IPS-NIHi11 (cell line): ENCODE measurements around the gene PLA2G4C.

Experiments
- DNase-seq: peaks from one replicate; pipeline ENCODE4 v3.0.0; 2012; ENCODE audit warnings: mixed read lengths, low spot score

PLA2G4C gene, protein sequence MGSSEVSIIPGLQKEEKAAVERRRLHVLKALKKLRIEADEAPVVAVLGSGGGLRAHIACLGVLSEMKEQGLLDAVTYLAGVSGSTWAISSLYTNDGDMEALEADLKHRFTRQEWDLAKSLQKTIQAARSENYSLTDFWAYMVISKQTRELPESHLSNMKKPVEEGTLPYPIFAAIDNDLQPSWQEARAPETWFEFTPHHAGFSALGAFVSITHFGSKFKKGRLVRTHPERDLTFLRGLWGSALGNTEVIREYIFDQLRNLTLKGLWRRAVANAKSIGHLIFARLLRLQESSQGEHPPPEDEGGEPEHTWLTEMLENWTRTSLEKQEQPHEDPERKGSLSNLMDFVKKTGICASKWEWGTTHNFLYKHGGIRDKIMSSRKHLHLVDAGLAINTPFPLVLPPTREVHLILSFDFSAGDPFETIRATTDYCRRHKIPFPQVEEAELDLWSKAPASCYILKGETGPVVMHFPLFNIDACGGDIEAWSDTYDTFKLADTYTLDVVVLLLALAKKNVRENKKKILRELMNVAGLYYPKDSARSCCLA

DNA sequence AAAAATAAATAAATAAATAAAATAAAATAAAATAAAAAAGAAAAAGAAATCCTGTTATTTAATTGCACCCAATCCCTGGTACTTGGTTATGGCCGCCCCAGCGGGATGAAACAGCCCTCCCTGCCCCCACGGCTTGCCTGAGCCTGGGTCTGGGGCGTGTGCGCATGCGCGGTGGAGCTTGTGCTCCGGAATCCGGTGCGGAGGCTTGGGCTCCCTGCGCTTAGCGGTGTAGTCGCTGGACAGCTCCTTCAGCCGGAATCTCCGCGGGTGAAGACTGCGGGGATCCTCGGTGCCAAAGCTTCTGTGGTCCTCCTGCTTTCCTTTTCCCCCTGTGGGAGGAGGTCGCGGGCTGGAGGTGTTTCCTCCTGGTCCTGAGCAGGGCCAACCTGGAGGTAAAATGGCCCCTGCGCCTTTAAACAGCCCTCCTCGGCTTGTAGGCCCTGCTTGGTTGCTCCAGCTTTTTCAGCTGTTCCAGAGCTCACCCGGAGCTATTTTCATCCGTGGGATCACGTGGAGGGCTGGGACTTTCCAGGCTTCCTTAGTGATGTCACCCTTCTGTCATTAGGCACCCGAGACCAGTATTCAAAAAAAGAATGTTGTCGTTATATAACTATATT, at the start of gene PLA2G4C:
PLA2G4C (minus strand) TSS at position 468 of the 617 bp plus-strand sequence. CDS start 4,288 bp downstream, outside the sequence.
- DNase-seq, result peak; percentile 98

- no peak for DNase-seq
Observed at GRCh38 chr19:48158210-48158790, 47.7 kb upstream of the PLA2G4C start.

- DNase-seq, result no peak
Observed at GRCh38 chr19:48154003-48154402, 43.4 kb upstream of the PLA2G4C start.

DNA sequence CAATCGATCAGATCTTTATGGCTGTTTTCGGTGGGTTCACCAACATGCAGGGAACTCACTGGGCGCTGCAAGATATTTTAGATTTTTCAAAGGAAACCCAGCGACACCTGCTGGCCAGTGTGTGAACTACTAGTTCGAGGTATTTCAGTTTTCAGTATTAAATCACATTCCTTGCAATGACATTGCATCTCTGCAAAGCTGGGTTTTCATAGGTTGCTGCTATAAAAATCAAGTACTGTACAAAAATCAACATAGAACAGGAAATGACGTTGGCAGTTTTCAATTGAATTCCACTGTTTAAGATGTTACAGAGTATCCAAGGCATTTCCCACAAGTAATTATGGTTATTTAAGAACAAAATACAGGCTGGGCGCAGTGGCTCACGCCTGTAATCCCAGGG, 41.9 kb upstream of the PLA2G4C start:
- peak; percentile 78 for DNase-seq

DNA sequence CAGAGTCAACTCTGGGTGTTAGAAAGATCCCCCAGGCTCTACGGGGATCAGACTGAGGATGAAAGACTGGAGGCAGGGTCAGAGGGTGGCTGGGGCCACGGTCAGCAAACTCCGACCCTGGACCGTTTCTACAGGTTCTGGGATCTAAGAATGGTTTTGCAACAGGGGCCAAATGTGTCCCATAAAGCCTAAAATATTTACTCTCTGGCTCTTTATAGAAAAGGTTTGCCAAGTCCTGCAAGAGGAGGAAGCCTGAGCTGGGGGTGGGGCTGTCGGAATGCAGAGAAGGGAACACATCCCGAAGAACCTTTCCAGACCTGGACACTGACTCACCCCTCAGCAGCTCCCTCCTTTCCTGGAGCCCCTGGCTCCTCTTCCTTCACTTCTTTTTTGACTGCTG, 38.8 kb upstream of the PLA2G4C start:
- no peak for DNase-seq

- DNase-seq, result no peak
Observed at GRCh38 chr19:48148576-48148975, 38.0 kb upstream of the PLA2G4C start.

DNA sequence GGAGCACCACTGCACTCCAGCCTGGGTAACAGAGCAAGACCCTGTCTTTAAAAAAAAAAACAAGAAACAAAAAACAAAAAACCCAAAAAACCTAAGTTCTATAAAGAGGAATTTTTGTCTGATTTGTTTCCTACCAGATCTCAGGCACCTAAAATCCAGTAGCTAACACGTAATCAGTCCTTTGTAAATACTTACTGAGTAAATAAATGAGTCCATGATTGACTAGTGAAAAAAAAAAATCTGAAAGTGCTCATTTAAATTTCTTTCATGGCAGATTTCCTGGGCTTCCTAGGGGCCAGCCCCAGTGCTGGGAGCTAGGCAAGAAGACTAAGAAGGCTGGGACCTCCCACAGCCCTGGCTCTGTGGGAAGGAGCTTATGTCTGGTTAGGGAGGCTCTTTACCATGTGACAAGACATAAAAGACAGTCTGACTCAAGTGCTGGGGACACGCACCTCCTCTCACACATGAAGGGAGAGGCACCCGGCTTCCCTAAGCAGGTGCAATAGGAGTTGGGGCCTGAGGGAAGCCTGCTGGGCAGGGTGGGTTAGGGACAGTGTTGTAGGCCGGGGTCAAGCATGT, 37.1 kb upstream of the PLA2G4C start:
- no peak for DNase-seq

- no peak for DNase-seq
Observed at GRCh38 chr19:48139053-48139452, 28.4 kb upstream of the PLA2G4C start.

DNA sequence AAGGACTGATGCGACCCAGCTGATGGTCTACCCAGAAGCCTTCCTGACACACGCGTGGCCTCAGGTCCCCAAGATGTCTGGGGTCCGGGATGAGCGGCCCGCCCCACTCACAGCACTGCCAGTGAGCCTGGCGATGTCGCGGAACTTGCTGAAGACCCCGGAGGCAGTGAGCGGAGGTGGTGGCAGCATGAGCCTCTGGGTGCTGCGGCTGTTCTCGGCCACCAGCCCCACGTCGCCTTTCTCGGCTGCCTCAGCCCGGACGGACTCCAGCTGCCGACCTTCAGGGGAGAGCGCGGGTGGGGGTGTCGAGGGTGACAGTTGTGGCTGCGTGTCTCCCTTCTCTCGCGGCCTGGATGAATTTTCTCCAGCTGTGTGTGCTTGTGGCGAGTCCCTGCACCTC, 26.8 kb upstream of the PLA2G4C start:
- no peak for DNase-seq

DNA sequence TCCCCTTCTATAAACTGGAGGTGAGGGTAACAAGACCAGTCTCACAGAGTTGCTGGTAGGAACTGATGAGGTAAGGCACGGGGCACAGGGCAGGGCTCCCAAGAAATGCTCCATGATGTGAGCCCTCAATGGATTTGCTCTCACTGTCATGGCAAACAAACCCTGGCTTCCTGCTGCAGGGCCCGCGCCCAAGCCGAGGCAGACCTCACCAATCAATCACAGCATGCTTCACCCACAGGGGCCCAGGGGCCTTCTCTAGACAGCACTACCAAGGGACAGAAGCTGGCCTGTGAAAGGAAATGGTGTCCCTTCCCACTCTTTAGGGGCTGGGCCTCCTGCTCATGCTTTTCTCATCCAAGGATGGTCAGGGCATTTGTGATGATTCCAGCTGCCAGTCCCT, 25.9 kb upstream of the PLA2G4C start:
- DNase-seq, result no peak

DNA sequence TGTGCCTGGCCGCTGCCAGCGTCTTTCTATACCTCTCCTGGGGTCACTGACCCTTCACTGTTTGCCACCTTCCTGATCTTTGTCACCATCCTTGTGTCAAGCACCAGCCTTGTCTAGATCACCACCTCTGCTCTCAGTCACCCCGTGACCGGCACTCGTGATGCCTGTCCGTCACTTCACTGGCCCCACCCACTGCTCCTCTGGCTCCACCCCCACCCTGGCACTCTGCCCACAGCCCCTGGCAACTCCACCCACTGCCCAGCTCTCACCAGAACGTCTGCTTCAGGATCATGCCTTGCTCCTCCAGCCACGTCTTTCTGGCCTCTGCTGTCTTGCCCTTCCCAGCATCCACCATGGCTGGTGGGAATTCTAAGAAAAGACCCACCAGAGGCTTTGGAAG, 24.8 kb upstream of the PLA2G4C start:
- DNase-seq, result peak; percentile 72

DNA sequence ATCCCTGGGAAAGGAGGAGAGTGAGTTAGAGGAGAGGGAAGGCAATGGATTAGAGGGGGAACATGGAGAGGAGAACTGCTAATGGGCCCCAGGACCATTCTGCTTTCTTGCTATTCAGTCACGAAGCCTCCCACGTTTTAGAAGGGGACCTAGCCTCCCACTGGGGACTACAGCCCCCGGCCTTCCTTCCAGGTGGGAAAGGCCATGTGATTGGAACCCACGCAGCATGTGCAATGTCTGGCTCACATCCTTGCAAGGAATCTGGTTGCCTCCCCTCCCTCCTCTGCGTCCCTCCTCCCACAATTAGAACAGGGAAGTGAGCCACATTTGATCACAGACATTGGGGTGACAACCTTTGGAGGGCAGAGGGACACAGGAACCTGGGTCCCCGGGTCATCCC, 22.5 kb upstream of the PLA2G4C start:
- no peak for DNase-seq

DNA sequence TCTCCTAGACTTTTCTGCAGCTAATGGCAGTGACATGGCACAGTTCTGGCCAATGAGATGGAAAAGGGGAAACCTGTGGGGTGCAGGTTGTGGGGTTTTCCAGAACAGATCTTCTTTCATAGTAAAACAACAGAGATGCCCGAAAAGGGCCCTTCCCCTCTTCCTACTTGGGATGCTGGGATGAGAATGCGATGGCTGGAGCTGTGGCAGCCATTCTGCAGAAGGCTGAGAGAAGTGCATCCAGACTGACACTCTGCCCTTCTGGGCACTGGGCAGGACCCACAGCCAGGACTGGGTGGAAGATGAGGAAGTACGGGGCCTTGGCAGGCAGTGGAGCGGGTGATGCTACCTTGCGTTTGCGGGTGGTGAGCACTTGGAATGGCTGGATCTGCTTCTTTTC, 16.9 kb upstream of the PLA2G4C start:
- no peak for DNase-seq

- DNase-seq, result no peak
Observed at GRCh38 chr19:48123907-48124651, 13.5 kb upstream of the PLA2G4C start.

DNA sequence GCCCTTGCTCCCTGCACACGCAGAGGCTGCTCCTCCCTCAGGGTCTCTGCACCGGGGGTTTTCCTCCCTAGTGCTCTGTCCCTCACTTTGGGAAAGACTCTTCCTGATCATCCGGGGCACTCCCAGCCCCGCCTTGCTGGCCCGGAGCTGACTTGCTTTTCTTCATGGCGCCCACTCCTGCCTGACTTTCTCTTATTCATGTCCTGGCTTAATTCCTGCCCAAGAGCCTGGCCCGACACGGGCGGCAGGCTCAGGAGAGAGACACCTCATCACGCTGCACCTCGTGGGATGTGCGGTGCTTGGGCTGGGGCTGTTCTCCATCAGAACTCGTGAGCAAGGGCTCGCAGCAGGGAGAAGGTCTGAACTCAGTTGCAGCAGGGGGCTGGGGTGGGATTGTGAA, 11.8 kb upstream of the PLA2G4C start:
- DNase-seq, result no peak

DNA sequence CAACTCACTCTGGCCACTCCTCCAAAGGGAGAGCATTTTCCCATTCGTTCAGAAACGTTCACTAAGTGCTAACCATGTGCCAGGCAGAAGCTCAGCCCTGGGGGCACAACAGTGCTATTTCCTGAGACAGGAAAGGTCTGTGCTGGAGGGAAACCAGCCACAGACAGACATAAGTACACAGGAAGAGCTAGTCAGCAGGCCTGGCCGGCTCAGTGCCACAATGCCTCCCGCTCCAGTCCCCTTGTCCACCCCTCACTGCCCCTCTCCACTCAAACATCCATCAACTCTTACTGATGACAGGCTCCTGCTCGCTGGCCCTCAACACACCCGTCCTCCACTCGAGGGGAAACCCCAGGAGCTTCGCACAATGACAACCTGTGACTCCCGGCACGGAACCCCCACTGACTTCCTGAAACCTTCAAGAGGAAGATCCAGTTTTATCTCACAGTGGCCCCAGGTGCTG, 11.3 kb upstream of the PLA2G4C start:
- DNase-seq, result no peak

- no peak for DNase-seq
Observed at GRCh38 chr19:48121066-48121465, 10.4 kb upstream of the PLA2G4C start.

- DNase-seq, result no peak
Observed at GRCh38 chr19:48120505-48120904, 9.9 kb upstream of the PLA2G4C start.

- no peak for DNase-seq
Observed at GRCh38 chr19:48118131-48118517, 7.5 kb upstream of the PLA2G4C start.

GRCh38 chr19:48117515-48118130, 7.0 kb upstream of the PLA2G4C start:
- peak; percentile 44 for DNase-seq

DNA sequence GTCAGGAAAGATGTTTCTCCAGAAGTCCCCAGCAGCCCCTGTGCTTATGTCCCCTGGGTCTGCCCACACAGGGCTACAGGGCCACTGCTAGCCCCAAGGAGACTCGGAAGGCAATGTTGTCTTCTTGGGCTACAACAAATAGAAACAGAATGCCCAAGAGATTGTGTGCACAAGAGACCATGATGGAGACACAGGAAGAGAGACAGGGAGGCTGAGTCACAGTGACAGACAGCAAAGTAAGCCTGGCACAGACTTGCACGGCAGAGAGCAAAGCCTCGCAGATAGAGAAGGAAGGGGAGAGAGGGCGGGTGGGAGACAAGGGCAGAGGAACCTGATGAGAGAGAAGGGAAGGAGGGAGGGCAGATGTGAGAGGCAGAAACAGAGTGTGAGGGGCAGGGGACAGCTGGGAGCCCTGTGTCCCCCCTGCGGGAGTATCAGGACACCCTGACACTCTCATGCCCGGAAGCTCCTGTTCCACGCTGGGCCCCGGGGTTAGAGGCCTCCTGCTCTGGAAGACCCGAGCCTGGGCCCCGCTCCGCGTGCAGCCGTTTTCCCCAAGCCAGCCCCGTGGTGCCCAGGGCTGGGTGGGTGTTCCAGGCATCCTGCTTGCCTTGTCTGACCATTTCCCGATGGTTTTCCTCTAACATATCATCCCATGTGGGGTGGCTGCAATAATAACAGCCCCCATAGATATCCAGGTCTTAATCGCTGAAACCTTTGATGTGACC, 2.7 kb upstream of the PLA2G4C start:
- DNase-seq, result no peak
